GM12891 (cell line): ENCODE results near the gene SFTPD.

ENCODE experiments used
- PAX5 ChIP-seq: IDR thresholded peaks from 2 replicates; pipeline ENCODE4 v1.6.1; 2011; ENCODE audit warnings: low read length, moderate library complexity, mild to moderate bottlenecking; ENCODE audit not compliant: insufficient read depth, severe bottlenecking
- POLR2A ChIP-seq: IDR thresholded peaks from 2 replicates; pipeline ENCODE4 v1.6.1; 2011; ENCODE audit warnings: low read depth, low read length, control low read depth
- POLR2AphosphoS5 ChIP-seq: IDR thresholded peaks from 2 replicates; pipeline ENCODE4 v1.6.1; 2011; ENCODE audit warnings: low read depth, low read length, control low read depth
- SPI1 ChIP-seq: IDR thresholded peaks from 2 replicates; pipeline ENCODE4 v1.6.1; 2011; ENCODE audit warnings: low read depth, low read length, control low read depth
- TAF1 ChIP-seq: IDR thresholded peaks from 2 replicates; pipeline ENCODE4 v1.6.1; 2011; ENCODE audit warnings: low read depth, low read length, control low read depth

DNA sequence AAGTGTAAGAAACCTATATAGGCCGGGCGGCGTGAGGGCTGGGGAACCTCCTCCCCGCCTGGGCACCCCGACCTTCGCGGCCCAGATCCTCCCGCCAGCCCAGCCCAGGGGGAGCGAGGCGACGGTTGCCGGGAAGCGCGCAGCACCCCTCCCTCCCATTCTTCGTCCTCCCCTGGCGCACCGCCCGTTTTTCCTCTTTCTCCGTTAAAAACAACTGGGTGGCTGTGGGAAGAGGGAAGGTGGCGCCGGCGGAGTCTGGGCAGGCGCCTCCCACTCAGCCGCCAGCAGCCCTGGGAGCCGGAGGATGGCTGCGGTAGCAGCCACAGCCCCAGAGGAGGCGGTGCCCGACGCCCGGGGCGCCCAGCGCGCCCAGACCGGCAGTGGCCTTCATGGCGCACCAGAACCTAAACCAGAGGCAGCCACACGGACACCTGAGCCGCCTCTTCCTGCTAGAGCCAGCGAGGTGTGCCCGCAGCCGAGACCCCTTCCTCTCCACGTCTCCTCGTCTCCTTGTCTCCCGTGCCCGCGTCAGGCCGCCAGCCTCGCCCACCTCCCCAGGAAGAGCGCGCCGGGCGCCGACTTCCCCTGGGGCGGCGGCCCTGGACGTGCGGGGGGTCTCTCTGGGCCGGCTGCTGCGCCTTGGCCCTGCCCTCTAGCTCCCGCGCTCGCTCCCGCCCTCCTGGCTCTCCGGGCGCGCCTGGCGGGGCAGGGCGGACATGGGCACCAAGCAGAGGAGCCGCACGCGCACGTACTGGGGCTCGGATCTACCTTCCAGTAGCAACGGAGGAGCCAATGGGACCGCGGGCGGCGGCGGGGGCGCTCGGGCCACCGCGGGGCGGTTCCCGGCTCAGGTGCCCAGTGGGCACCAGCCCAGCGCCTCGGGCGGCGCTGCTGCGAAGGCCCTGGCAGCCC, 32.8 kb upstream of the SFTPD start:
- TF ChIP-seq POLR2AphosphoS5 (no peak), POLR2A (no peak), PAX5 (no peak), TAF1 (no peak), SPI1 (no peak)
